Stimulated activated effector memory CD8-positive, alpha-beta T cell treated with anti-CD3 and anti-CD28 coated beads, Interleukin-12 subunit alpha, Interleukin-12 subunit beta, amount 100 ng/mL, for 72 hours (primary cell): ENCODE measurements around the gene KLHL29.

ENCODE experiments used
- ATAC-seq: fragments of 150-1000 bp; cut with Tn5 transposase; 2 replicates; pipeline ENCODE4 v1.10.0; 2021
- DNase-seq, 2 donors: peaks; one replicate each; pipeline ENCODE4 v3.0.0; 2021 to 2022; ENCODE audit warnings: low spot score in 2 of 2
- H3K27ac Mint-ChIP-seq: one replicate; pipeline ENCODE4 v1.8.0; 2022; ENCODE audit warnings: mild to moderate bottlenecking, mixed read lengths
- H3K36me3 Mint-ChIP-seq: one replicate; pipeline ENCODE4 v1.8.0; 2022; ENCODE audit warnings: mild to moderate bottlenecking, mixed read lengths
- H3K4me1 Mint-ChIP-seq: one replicate; pipeline ENCODE4 v1.8.0; 2022; ENCODE audit warnings: mixed read lengths
- H3K4me3 Mint-ChIP-seq: one replicate; pipeline ENCODE4 v1.8.0; 2022; ENCODE audit warnings: mild to moderate bottlenecking, mixed read lengths
- H3K9me3 Mint-ChIP-seq: one replicate; pipeline ENCODE4 v1.8.0; 2022; ENCODE audit warnings: mixed read lengths

KLHL29 gene

GRCh38 chr2:23359631-23360567, 25.1 kb upstream of the KLHL29 start:
- DNase-seq (no peak), ATAC-seq (no peak)
- H3K9me3 Mint-ChIP-seq = no peaks in the 10 kb centered on the region
- no peak overlapping the region for H3K4me3 Mint-ChIP-seq
- H3K4me1 Mint-ChIP-seq = no peaks in the 10 kb centered on the region
- H3K27ac Mint-ChIP-seq = no peak overlapping the region
- no peaks in the 10 kb centered on the region for H3K36me3 Mint-ChIP-seq

GRCh38 chr2:23360571-23361125, 24.3 kb upstream of the KLHL29 start:
- no peak overlapping the region for H3K4me3 Mint-ChIP-seq
- no peaks in the 10 kb centered on the region for H3K4me1 Mint-ChIP-seq
- peaks cover 6% of the 10 kb centered on the region for H3K9me3 Mint-ChIP-seq
- H3K36me3 Mint-ChIP-seq = no peaks in the 10 kb centered on the region
- no peak overlapping the region for H3K27ac Mint-ChIP-seq
- ATAC-seq = no peak
- DNase-seq = no peak

DNA sequence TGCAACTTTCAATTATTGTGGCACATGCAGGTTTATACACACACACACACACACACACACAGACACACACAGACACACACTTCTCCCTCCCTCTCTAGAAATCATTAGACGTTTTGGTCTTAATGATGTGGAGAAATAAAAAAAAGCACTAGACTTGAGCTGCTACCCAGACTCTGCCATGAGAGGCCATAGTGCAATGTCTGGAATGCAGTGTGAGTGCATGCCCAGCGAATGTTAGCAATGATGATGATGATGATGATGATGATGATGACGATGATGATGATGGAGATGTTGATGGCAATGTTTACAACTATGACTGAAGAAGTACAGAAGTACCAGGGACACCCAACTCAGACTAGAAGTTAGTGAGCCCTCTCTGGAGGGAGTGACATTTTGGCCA, 23.8 kb upstream of the KLHL29 start:
- no peak overlapping the region for H3K27ac Mint-ChIP-seq
- ATAC-seq = no peak
- H3K4me1 Mint-ChIP-seq = no peaks in the 10 kb centered on the region
- peaks cover 6% of the 10 kb centered on the region for H3K9me3 Mint-ChIP-seq
- no peak for DNase-seq
- no peak overlapping the region for H3K4me3 Mint-ChIP-seq
- no peaks in the 10 kb centered on the region for H3K36me3 Mint-ChIP-seq

DNA sequence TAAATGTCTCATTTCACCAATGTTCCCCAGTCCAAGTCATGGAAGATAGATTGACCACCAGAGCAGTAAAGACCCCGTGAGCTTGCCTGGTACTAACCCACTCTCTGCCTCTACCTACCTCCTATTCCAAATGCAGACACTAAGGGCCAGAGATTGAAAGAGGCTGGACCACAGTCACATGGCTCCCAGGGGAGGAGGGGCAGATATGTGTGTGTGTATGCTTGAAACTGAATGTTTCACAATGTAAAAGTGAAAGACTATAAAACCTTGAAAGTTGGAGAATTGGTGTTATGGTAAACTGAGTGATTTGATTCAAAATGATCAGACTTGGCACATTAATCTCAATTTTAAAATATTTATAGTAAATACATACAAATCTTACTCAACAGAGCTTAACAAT, 21.7 kb upstream of the KLHL29 start:
- peaks cover 10% of the 10 kb centered on the region for H3K9me3 Mint-ChIP-seq
- no peak overlapping the region for H3K27ac Mint-ChIP-seq
- no peaks in the 10 kb centered on the region for H3K36me3 Mint-ChIP-seq
- no peaks in the 10 kb centered on the region for H3K4me1 Mint-ChIP-seq
- ATAC-seq (no peak), DNase-seq (no peak)
- H3K4me3 Mint-ChIP-seq = no peak overlapping the region

DNA sequence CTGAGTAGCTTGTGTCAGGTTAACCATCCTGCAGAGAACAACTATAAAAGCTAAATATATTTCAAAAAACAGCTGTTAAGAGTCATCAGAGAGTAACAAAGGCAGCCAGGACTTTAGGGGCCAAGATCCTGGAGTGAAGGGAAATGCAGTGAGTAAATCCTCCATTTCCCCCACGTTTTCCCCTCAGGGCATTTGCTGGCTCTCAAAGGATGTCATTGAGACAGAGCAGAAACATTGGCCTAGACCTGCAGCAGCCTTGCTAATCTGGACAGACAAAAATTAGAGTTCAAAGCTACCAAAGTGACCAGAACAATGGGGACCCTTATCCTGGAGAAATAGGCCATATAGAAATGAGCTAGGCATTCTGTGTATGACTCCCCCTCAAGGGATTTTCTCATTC, 21.1 kb upstream of the KLHL29 start:
- no peaks in the 10 kb centered on the region for H3K36me3 Mint-ChIP-seq
- H3K4me1 Mint-ChIP-seq = no peaks in the 10 kb centered on the region
- ATAC-seq (no peak), DNase-seq (no peak)
- H3K4me3 Mint-ChIP-seq = no peak overlapping the region
- H3K27ac Mint-ChIP-seq = no peak overlapping the region
- H3K9me3 Mint-ChIP-seq = peaks cover 10% of the 10 kb centered on the region

GRCh38 chr2:23366720-23367119, 18.3 kb upstream of the KLHL29 start:
- H3K4me3 Mint-ChIP-seq = no peak overlapping the region
- H3K9me3 Mint-ChIP-seq = peaks cover 10% of the 10 kb centered on the region
- ATAC-seq (no peak), DNase-seq (no peak)
- H3K27ac Mint-ChIP-seq = no peak overlapping the region
- no peaks in the 10 kb centered on the region for H3K36me3 Mint-ChIP-seq
- H3K4me1 Mint-ChIP-seq = no peaks in the 10 kb centered on the region

- Mint-ChIP-seq H3K27ac (no peak overlapping the region), H3K9me3 (peaks cover 10% of the 10 kb centered on the region), H3K4me3 (no peak overlapping the region), H3K4me1 (no peaks in the 10 kb centered on the region), H3K36me3 (no peaks in the 10 kb centered on the region)
- ATAC-seq (no peak), DNase-seq (no peak)
Observed at GRCh38 chr2:23367760-23368159, 17.2 kb upstream of the KLHL29 start.

DNA sequence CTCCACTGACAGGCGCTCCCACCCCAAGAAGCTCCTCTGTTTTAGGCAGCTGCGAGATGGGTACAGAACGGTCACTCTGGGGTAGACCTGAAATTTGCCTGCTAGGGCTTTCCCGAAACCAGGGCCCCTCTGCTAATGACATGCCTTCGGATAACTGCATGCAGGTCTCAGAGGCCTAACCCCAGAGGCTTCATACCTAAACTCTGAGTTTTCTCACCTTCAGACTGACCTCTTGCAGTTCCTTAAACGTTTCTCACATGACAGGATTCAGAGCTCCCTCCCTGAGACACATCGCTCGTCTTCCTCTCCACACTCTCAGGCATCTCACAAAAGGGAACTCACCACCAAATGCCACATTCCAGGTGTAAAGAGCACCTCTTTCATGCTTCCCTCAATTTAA, 11.3 kb upstream of the KLHL29 start:
- no peaks in the 10 kb centered on the region for H3K4me1 Mint-ChIP-seq
- peak; percentile 32 for ATAC-seq
- H3K9me3 Mint-ChIP-seq = no peaks in the 10 kb centered on the region
- no peak for DNase-seq
- no peak overlapping the region for H3K27ac Mint-ChIP-seq
- H3K36me3 Mint-ChIP-seq = no peaks in the 10 kb centered on the region
- H3K4me3 Mint-ChIP-seq = no peak overlapping the region

GRCh38 chr2:23375448-23375847, 9.5 kb upstream of the KLHL29 start:
- H3K36me3 Mint-ChIP-seq = no peaks in the 10 kb centered on the region
- no peak overlapping the region for H3K27ac Mint-ChIP-seq
- H3K4me1 Mint-ChIP-seq = peaks cover 3% of the 10 kb centered on the region
- H3K9me3 Mint-ChIP-seq = no peaks in the 10 kb centered on the region
- H3K4me3 Mint-ChIP-seq = no peak overlapping the region
- DNase-seq = no peak
- ATAC-seq = no peak

- H3K9me3 Mint-ChIP-seq = no peaks in the 10 kb centered on the region
- DNase-seq = no peak
Observed at GRCh38 chr2:23376075-23376474, 8.9 kb upstream of the KLHL29 start.

DNA sequence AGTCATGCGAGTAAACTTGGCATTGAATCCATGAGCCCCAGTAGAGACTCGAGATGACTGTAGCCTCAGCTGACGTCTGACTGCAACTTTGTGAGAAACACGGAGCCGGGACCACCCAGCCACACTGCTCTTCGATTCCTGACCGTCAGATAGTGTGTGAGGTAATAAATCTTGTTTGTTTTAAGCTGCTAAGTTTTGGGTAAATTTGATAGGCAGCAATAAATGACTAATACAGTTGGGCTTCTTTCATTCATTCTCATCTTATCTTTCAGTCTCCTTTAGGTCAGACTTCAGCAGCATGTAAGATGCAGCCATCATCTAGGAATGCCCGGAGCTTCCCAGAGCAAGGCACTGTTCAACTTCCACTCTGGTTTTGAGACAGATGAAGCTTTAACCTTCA, 8.0 kb upstream of the KLHL29 start:
- no peak for ATAC-seq
- Mint-ChIP-seq H3K9me3 (no peaks in the 10 kb centered on the region), H3K36me3 (no peaks in the 10 kb centered on the region), H3K4me3 (no peak overlapping the region), H3K4me1 (peaks cover 9% of the 10 kb centered on the region), H3K27ac (no peak overlapping the region)
- DNase-seq = no peak

More at GRCh38 chr2:23376075-23376474, 8.9 kb upstream of the KLHL29 start:
- Mint-ChIP-seq H3K36me3 (no peaks in the 10 kb centered on the region), H3K4me1 (peaks cover 9% of the 10 kb centered on the region), H3K27ac (no peak overlapping the region), H3K4me3 (no peak overlapping the region)
- ATAC-seq = no peak

DNA sequence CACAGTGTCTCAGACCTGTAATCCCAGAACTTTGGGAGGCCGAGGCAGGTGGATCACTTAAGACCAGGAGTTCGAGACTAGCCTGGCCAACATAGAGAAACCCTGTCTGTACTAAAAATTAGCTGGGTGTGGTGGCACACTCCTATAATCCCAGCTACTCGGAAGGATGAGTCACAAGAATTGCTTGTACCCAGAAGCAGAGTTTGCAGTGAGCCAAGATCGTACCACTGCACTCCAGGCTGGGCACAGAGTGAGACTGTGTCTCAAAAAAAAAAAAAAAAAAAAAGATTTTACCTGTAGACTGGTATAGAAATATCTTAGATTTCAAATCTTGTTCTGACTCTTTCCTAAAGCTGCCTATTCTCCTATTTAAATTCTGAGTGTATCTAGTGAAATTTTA, 7.2 kb upstream of the KLHL29 start:
- ATAC-seq (no peak), DNase-seq (no peak)
- Mint-ChIP-seq H3K9me3 (no peaks in the 10 kb centered on the region), H3K27ac (no peak overlapping the region), H3K4me1 (peaks cover 9% of the 10 kb centered on the region), H3K36me3 (no peaks in the 10 kb centered on the region), H3K4me3 (no peak overlapping the region)

DNA sequence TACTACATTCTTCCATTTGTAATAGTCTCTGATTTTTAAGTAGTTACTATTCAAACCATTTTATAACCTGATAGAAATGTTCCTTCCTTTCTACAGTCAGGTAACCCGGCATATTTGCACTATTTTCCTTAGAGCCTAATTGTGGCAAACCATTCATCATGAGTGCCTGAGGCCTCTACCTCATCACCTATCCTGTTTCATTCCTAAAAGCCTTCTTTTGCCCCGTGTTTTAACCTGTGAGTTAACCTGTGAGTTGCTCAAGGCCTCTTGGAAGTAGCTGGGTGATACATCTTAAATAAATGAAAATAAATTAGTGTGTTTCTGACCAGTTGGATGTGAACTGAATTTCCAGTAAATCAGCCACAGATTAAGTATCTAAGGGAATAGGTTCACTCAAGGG, 6.5 kb upstream of the KLHL29 start:
- ATAC-seq = no peak
- peaks cover 9% of the 10 kb centered on the region for H3K4me1 Mint-ChIP-seq
- DNase-seq = no peak
- no peak overlapping the region for H3K4me3 Mint-ChIP-seq
- H3K27ac Mint-ChIP-seq = no peak overlapping the region
- no peaks in the 10 kb centered on the region for H3K36me3 Mint-ChIP-seq
- H3K9me3 Mint-ChIP-seq = no peaks in the 10 kb centered on the region

GRCh38 chr2:23379220-23379695, 5.7 kb upstream of the KLHL29 start:
- H3K4me3 Mint-ChIP-seq = no peak overlapping the region
- no peak overlapping the region for H3K27ac Mint-ChIP-seq
- DNase-seq = no peak
- peaks cover 12% of the 10 kb centered on the region for H3K4me1 Mint-ChIP-seq
- no peaks in the 10 kb centered on the region for H3K9me3 Mint-ChIP-seq
- ATAC-seq = no peak
- H3K36me3 Mint-ChIP-seq = no peaks in the 10 kb centered on the region

- H3K4me3 Mint-ChIP-seq = no peak overlapping the region
- H3K4me1 Mint-ChIP-seq = peaks cover 16% of the 10 kb centered on the region
- ATAC-seq (no peak), DNase-seq (no peak)
- no peaks in the 10 kb centered on the region for H3K36me3 Mint-ChIP-seq
- no peak overlapping the region for H3K27ac Mint-ChIP-seq
- no peaks in the 10 kb centered on the region for H3K9me3 Mint-ChIP-seq
Observed at GRCh38 chr2:23380562-23381065, 4.4 kb upstream of the KLHL29 start.

GRCh38 chr2:23381084-23381483, 3.9 kb upstream of the KLHL29 start:
- Mint-ChIP-seq H3K9me3 (no peaks in the 10 kb centered on the region), H3K4me3 (no peak overlapping the region), H3K36me3 (no peaks in the 10 kb centered on the region), H3K27ac (no peak overlapping the region), H3K4me1 (peaks cover 17% of the 10 kb centered on the region)
- ATAC-seq (no peak), DNase-seq (no peak)
